Brain microvascular endothelial cell (primary cell): ENCODE results near the gene TADA2B.

ENCODE experiments used
- DNase-seq: peaks from one replicate; pipeline ENCODE4 v3.0.0-alpha.2; 2020
- H3K27ac ChIP-seq: fragments of 250-450 bp; sonication (Bioruptor Pico); 2 replicates; pipeline ENCODE4 v1.5.1; 2020; ENCODE audit warnings: mild to moderate bottlenecking, moderate library complexity
- H3K27me3 ChIP-seq: fragments of 250-450 bp; sonication (Bioruptor Pico); replicated peaks from 2 replicates; pipeline ENCODE4 v1.5.1; 2020; ENCODE audit warnings: mild to moderate bottlenecking
- H3K36me3 ChIP-seq: fragments of 250-450 bp; sonication (Bioruptor Pico); replicated peaks from 2 replicates; pipeline ENCODE4 v1.5.1; 2020; ENCODE audit warnings: mild to moderate bottlenecking
- H3K4me3 ChIP-seq: 2 replicates; pipeline ENCODE4 v1.5.1; 2011; ENCODE audit warnings: low read depth, mild to moderate bottlenecking, control low read depth, low read length, moderate library complexity
- in situ Hi-C: cut with HindIII; loops from 2 replicates; pipeline ENCODE4 v1.10.0; 2017; ENCODE audit warnings: low sequenced_read_pairs, low pct_ligation_motif_present
- TF ChIP-seq, protein P1 (sequence below): IDR thresholded peaks from 2 replicates; pipeline ENCODE4 v1.5.1; 2011; ENCODE audit warnings: low read depth, mild to moderate bottlenecking, moderate library complexity, low read length, control low read depth, inconsistent platforms; ENCODE audit errors: missing control alignments

The TADA2B gene

DNA sequence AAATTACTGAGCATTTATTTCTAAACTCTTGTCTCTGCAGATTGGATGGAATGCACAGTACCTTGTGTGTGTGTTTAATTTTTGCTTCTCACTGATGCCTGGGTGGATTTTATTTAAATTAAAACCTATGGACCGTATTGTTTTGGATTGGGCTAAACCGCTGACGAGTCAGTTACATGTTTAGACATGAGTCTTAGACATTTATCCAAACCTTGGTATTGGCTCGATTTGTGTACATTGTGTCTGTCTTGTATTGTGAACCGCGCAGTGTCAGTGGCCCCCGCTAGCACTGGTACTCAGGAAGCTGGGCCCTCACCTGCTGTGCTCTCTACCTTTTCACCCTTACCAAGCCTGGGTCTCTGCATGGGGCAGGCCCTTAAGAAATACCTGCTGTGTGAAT, 40.8 kb upstream of the TADA2B start:
- TF ChIP-seq, protein P1, sequence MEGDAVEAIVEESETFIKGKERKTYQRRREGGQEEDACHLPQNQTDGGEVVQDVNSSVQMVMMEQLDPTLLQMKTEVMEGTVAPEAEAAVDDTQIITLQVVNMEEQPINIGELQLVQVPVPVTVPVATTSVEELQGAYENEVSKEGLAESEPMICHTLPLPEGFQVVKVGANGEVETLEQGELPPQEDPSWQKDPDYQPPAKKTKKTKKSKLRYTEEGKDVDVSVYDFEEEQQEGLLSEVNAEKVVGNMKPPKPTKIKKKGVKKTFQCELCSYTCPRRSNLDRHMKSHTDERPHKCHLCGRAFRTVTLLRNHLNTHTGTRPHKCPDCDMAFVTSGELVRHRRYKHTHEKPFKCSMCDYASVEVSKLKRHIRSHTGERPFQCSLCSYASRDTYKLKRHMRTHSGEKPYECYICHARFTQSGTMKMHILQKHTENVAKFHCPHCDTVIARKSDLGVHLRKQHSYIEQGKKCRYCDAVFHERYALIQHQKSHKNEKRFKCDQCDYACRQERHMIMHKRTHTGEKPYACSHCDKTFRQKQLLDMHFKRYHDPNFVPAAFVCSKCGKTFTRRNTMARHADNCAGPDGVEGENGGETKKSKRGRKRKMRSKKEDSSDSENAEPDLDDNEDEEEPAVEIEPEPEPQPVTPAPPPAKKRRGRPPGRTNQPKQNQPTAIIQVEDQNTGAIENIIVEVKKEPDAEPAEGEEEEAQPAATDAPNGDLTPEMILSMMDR = no peak
- peaks cover 50% of the 10 kb centered on the region for H3K36me3 ChIP-seq
- in situ Hi-C loops = no loop called here
- no peaks in the 10 kb centered on the region for H3K27me3 ChIP-seq
- no peak overlapping the region for H3K4me3 ChIP-seq
- H3K27ac ChIP-seq = no peak overlapping the region
- DNase-seq = no peak

DNA sequence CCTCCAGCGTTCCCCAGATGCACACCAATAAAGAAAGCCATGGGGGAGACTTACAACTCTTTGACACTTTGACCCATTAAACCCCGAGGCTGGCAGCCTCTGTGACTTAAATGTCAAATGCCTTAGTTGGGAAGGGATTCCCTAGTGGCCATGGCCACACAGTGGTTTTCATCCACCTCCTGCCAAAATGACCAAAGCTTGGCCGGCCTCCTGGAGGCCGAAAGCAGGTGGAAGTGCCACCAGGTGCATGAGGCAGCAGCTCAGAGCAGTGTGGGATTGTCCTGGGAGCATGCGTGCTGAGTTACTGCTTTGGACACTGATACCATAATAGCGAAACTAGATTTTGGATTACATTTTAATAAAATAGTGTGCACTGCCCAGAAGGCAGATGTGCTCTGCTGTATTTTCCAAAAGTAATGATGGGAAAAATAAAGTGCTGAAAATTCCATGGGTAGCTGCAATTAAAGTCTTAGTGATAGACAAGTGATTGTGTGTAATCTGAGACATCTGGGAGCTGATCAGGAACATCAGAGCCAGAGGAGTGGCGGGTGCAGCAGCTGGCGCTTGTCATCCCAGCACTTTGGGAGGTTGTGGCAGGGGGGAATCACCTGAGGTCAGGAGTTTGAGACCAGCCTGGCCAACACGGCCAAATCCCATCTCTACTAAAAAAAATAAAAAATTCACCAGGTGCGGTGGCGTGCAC, 39.8 kb upstream of the TADA2B start:
- Histone ChIP-seq H3K27ac (no peak overlapping the region), H3K27me3 (no peaks in the 10 kb centered on the region), H3K4me3 (no peak overlapping the region), H3K36me3 (peaks cover 47% of the 10 kb centered on the region)
- TF ChIP-seq, protein P1 = no peak
- DNase-seq = no peak
- in situ Hi-C loops = no loop called here

DNA sequence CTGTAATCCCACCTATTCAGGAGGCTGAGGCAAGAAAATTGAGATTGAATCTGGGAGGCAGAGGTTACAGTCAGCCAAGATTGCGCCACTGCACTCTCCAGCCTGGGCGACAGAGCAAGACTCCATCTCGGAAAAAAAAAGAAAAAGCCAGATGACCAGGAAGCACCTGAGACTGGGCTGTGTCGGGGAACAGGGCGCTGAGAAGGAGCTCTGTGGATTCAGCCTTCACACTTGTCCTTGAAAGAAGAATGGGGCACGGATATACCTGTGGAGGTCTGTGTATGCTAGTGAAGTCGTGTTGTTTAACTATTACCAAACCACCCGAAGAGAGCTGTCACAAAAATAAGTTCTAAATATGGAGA, 39.3 kb upstream of the TADA2B start:
- H3K27ac ChIP-seq = no peak overlapping the region
- peaks cover 50% of the 10 kb centered on the region for H3K36me3 ChIP-seq

DNA sequence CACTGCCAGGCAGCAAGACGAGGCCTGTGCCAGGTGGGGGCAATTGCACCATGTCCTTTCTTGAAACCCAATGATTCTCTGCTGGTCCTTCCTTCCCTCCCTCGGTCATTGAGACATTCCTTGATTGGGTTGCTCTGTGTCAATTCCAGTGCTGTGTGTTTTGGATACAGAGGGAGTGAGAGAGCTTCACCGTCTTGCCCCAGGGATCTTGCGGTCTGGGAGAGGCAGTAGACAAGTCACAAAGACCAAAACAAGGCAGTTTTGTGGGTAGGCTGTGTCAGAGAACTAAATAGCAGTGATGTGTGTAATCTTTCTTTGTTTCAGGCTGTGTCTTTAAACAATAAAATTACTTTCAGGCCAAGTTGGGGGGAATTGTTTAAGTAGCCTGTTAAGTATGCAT, 38.8 kb upstream of the TADA2B start:
- peaks cover 49% of the 10 kb centered on the region for H3K36me3 ChIP-seq
- no peak overlapping the region for H3K27ac ChIP-seq
- H3K4me3 ChIP-seq = no peak overlapping the region
- in situ Hi-C loops = no loop called here
- TF ChIP-seq, protein P1 = no peak
- DNase-seq = no peak
- no peaks in the 10 kb centered on the region for H3K27me3 ChIP-seq

More for the DNA sequence above, 39.3 kb upstream of the TADA2B start:
- in situ Hi-C loops = no loop called here
- no peak for DNase-seq
- Histone ChIP-seq H3K4me3 (no peak overlapping the region), H3K27me3 (no peaks in the 10 kb centered on the region)
- TF ChIP-seq, protein P1 = no peak

DNA sequence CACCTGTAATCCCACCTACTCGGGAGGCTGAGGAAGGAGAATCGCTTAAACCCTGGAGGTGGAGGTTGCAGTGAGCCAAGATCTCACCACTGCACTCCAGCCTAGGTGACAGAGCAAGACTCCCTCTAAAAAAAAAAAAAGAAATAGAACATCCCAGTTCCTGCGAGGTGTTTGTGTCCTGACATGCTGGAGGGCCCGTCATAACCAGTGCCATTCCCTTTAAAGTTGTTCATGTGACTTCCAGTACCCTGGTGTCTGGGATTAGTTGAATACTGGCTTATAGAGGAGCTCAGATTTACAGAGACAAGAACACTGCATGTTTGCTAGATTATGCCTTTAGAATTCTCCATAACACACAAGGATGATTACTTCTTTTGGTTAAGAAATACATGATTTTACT, 37.6 kb upstream of the TADA2B start:
- H3K36me3 ChIP-seq = peaks cover 42% of the 10 kb centered on the region
- in situ Hi-C loops = no loop called here

More for the DNA sequence above, 37.6 kb upstream of the TADA2B start:
- Histone ChIP-seq H3K27me3 (no peaks in the 10 kb centered on the region), H3K27ac (no peak overlapping the region), H3K4me3 (no peak overlapping the region)
- DNase-seq = no peak
- TF ChIP-seq, protein P1 = no peak
